Upper lobe of right lung (tissue), 1 donor: ENCODE measurements around the gene UGT1A9. TPM values are rescaled to one million over a fixed set of nuclear protein-coding genes. Genes with fewer than 3 reads are reported as not detected.

Experiments used
- ATAC-seq: fragments of 200-7000 bp; cut with Tn5 transposase; one replicate; pipeline ENCODE4 v1.9.1; 2020; ENCODE audit warnings: mild to moderate bottlenecking, moderate library complexity
- DNase-seq: peaks from one replicate; pipeline ENCODE4 v3.0.0-alpha.2; 2020
- H3K27ac ChIP-seq: fragments of 200-600 bp; one replicate; pipeline ENCODE4 v1.8.0; 2022
- H3K27me3 ChIP-seq: fragments of 200-600 bp; one replicate; pipeline ENCODE4 v1.8.0; 2022; ENCODE audit warnings: mild to moderate bottlenecking
- H3K36me3 ChIP-seq: fragments of 200-600 bp; one replicate; pipeline ENCODE4 v1.8.0; 2022
- H3K4me1 ChIP-seq: fragments of 200-600 bp; one replicate; pipeline ENCODE4 v1.8.0; 2022
- H3K4me3 ChIP-seq: fragments of 200-600 bp; one replicate; pipeline ENCODE4 v1.8.0; 2022; ENCODE audit warnings: mild to moderate bottlenecking
- H3K9me3 ChIP-seq: fragments of 200-600 bp; one replicate; pipeline ENCODE4 v1.8.0; 2022
- CTCF ChIP-seq: fragments of 200-600 bp; IDR thresholded peaks from one replicate; pipeline ENCODE4 v1.8.0; 2022; ENCODE audit warnings: antibody characterized with exemption
- intact Hi-C: fragments of 100-400 bp; cut with DNase I; formaldehyde crosslinking; loops from one replicate; pipeline ENCODE4 v1.11.0; 2022
- total RNA-seq: library from RNA; stranded (reverse); fragmentation: NEBNext Ultra II Directional; extraction: Animal tissue kit (Norgen Biotek cat#: 25700); gene quantifications from one replicate; pipeline ENCODE4 v1.2.1, GENCODE V29; 2021
- donor health status: DM: no; HTN: yes; CAD: no; lungs with severe emphysema.

UGT1A9 gene
- total RNA-seq, 1 donor from 2014 or later, result not detected

DNA sequence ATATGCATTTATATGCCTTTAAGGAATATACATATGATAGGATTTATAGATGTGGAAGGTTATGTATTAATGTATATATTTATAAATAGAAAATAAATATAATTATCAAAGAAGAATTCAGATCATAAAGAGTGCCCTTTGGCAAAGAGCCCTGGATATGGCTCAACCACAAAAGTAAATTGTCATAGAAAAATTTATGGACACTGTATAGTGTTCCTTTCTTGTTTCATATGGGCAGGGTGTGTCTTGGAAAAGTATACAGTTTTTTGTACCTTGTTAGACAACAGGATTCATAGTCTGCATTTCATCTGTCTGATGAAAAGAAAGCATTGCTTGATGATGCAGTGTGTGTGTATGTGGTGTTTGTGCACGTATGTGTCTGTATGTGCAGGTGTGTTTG is 12.9 kb downstream of the UGT1A9 start:
- no peaks in the 10 kb centered on the region for H3K4me1 ChIP-seq
- no peak for ATAC-seq
- H3K27ac ChIP-seq, result no peak overlapping the region
- no peaks in the 10 kb centered on the region for H3K36me3 ChIP-seq
- no peaks in the 10 kb centered on the region for H3K9me3 ChIP-seq
- no peak for DNase-seq
- H3K27me3 ChIP-seq, result no peaks in the 10 kb centered on the region
- intact Hi-C loops, result no loop called here
- H3K4me3 ChIP-seq, result no peak overlapping the region
- no peak for TF ChIP-seq CTCF

DNA sequence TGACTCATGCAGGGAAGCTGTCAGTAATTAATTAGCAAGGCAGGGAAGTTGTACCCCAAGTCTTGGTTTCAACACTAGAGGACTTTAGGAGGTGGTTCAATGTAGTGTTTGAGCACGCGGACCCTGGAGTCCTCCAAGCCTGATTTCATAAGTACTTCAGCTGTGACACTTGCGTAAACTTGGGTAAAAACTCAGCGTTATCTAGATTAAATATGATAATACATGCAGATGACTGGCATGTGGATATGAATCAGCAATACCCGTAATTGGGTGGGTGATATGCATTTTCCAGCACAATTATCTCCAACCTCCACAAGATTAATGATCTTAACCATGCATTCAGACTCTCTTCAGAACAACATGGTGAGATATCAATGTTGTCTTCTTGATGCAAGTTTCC is 15.2 kb downstream of the UGT1A9 start:
- no peak for TF ChIP-seq CTCF
- no peak overlapping the region for H3K4me3 ChIP-seq
- no peak for ATAC-seq

GRCh38 chr2:233688341-233688740 is 16.6 kb downstream of the UGT1A9 start:
- H3K4me3 ChIP-seq, result no peak overlapping the region
- ATAC-seq (no peak), DNase-seq (no peak)
- no peaks in the 10 kb centered on the region for H3K36me3 ChIP-seq
- H3K27me3 ChIP-seq, result no peaks in the 10 kb centered on the region
- TF ChIP-seq CTCF, result no peak
- no peaks in the 10 kb centered on the region for H3K9me3 ChIP-seq
- H3K27ac ChIP-seq, result no peak overlapping the region
- no peaks in the 10 kb centered on the region for H3K4me1 ChIP-seq
- intact Hi-C loops, result no loop called here

More for the DNA sequence above, 15.2 kb downstream of the UGT1A9 start:
- Histone ChIP-seq H3K9me3 (no peaks in the 10 kb centered on the region), H3K27me3 (no peaks in the 10 kb centered on the region), H3K4me1 (no peaks in the 10 kb centered on the region), H3K36me3 (no peaks in the 10 kb centered on the region), H3K27ac (no peak overlapping the region)
- DNase-seq, result no peak
- intact Hi-C loops, result no loop called here

DNA sequence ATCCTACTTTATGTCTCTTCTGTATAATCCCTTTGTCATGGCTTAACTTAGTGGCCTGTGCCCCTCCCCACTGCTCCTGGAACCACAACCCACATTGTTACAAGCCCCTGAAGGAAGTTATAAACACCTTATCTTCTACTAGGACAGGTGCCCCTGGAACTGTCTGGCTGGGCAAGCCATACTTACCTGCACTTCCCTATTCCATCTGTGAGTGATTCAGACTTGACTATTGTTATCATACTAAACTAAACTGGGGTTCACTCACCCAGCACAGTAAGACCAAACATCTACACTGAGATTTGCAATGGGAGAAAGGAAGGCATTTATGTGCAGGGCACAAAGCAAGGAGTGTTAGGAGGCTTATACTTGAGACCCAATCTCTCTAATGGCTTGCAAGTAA is 17.3 kb downstream of the UGT1A9 start:
- Histone ChIP-seq H3K27me3 (no peaks in the 10 kb centered on the region), H3K27ac (no peak overlapping the region), H3K4me1 (no peaks in the 10 kb centered on the region), H3K9me3 (no peaks in the 10 kb centered on the region), H3K36me3 (no peaks in the 10 kb centered on the region), H3K4me3 (no peak overlapping the region)
- DNase-seq (no peak), ATAC-seq (no peak)
- TF ChIP-seq CTCF, result no peak
- intact Hi-C loops, result no loop called here

DNA sequence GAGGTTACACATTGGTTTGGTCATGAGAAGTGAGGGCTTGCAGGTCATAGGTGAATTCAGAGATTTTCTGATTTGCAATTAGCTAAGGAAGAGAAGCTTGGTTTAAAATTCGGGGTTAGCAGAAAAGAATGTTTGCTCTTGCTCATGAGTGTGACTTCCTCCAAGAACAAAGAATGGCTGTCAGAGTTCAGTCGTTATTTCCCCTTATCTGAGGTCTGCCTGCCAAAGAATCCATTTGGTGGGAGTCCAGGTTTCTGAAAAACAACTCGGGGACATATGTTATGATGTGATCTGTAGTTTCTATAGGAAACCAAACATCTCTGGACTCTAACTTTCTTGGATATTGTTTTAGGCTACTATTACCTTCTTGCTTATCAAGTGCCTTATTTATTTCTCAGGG is 17.8 kb downstream of the UGT1A9 start:
- no peaks in the 10 kb centered on the region for H3K9me3 ChIP-seq
- TF ChIP-seq CTCF, result no peak
- intact Hi-C loops, result no loop called here
- no peaks in the 10 kb centered on the region for H3K4me1 ChIP-seq
- no peak overlapping the region for H3K27ac ChIP-seq
- no peak overlapping the region for H3K4me3 ChIP-seq
- ATAC-seq, result no peak
- no peaks in the 10 kb centered on the region for H3K36me3 ChIP-seq
- no peaks in the 10 kb centered on the region for H3K27me3 ChIP-seq
- DNase-seq, result no peak

- H3K4me1 ChIP-seq, result no peaks in the 10 kb centered on the region
- H3K36me3 ChIP-seq, result no peaks in the 10 kb centered on the region
- intact Hi-C loops, result no loop called here
- DNase-seq, result no peak
- ATAC-seq, result no peak
- TF ChIP-seq CTCF, result no peak
- no peak overlapping the region for H3K4me3 ChIP-seq
- no peaks in the 10 kb centered on the region for H3K27me3 ChIP-seq
- no peaks in the 10 kb centered on the region for H3K9me3 ChIP-seq
- H3K27ac ChIP-seq, result no peak overlapping the region
Observed at GRCh38 chr2:233690444-233690843, 18.7 kb downstream of the UGT1A9 start.
